AG04450 (cell line): ENCODE measurements around the gene MYO1F. TPM values are rescaled to one million over a fixed set of nuclear protein-coding genes. Genes with fewer than 3 reads are reported as not detected.

ENCODE experiments used
- CTCF ChIA-PET: fragments of 300-600, 350-600 bp; formaldehyde crosslinking; extraction: SDS; loops from one replicate; lab custom pipeline; 2022; ENCODE audit warnings: antibody characterized with exemption, inconsistent platforms; lab: Charles Lee
- POLR2A ChIA-PET: fragments of 350-600 bp; formaldehyde crosslinking; extraction: SDS; loops from one replicate; lab custom pipeline; 2021; ENCODE audit warnings: antibody characterized with exemption, inconsistent platforms; lab: Yijun Ruan, JAX
- DNase-seq: peaks from one replicate; pipeline ENCODE4 v3.0.0-alpha.2; 2011; ENCODE audit warnings: low read depth, low spot score
- H3K27ac ChIP-seq: one replicate; pipeline ENCODE4 v1.5.1; 2012; ENCODE audit warnings: low read depth, low read length, control low read depth
- H3K27me3 ChIP-seq: one replicate; pipeline ENCODE4 v1.6.0; 2012; ENCODE audit warnings: low read length; ENCODE audit not compliant: control insufficient read depth, insufficient read depth
- H3K4me3 ChIP-seq: 2 replicates; pipeline ENCODE4 v1.5.1; 2011; ENCODE audit warnings: mild to moderate bottlenecking, low read depth, low read length, control low read depth
- H3K9me3 ChIP-seq: 2 replicates; pipeline ENCODE4 v1.5.1; 2012; ENCODE audit warnings: low read length; ENCODE audit not compliant: control insufficient read depth, insufficient read depth
- CTCF ChIP-seq: IDR thresholded peaks from 2 replicates; pipeline ENCODE4 v1.5.1; 2011; ENCODE audit warnings: low read depth, low read length, control low read depth, inconsistent platforms
- polyA plus RNA-seq: library from polyadenylated mRNA; depleted of rRNA; stranded (reverse); fragments of >200 nt; gene quantifications from 2 replicates; pipeline ENCODE4 v1.2.3, GENCODE V29; 2011

The MYO1F gene
- polyA plus RNA-seq, 1 experiment, result 0.10 TPM

- TF ChIP-seq CTCF, result no peak
- peak; percentile 90 for DNase-seq
- Histone ChIP-seq H3K4me3 (peak overlapping the region; percentile 53), H3K27me3 (peaks cover 11% of the 10 kb centered on the region), H3K9me3 (peaks cover 14% of the 10 kb centered on the region), H3K27ac (no peak overlapping the region)
- ChIA-PET POLR2A (interaction anchor here (0.6 kb wide), 1 partner anchor 10 kb away, joined by 3 read pairs; no protein-coding TSS in a partner anchor), CTCF (interaction anchor here (1.0 to 5.8 kb wide), 4 partner anchors 12 to 49 kb away, joined by 5 to 88 read pairs (median 20); partner anchors contain the start of gene MYO1F)
These were observed 15.2 kb upstream of the MYO1F start for GRCh38 chr19:8592231-8593009.

GRCh38 chr19:8589177-8589714 is 12.0 kb upstream of the MYO1F start:
- peaks cover 11% of the 10 kb centered on the region for H3K9me3 ChIP-seq
- DNase-seq, result no peak
- CTCF ChIA-PET, result interaction anchor here (3.8 kb wide), 1 partner anchor 11 kb away, joined by 21 read pairs; the partner anchor contains the start of gene MYO1F
- POLR2A ChIA-PET, result interaction anchor here (0.6 kb wide), 1 partner anchor 1114 kb away, joined by 5 read pairs; no protein-coding TSS in a partner anchor
- H3K4me3 ChIP-seq, result no peak overlapping the region
- no peak for TF ChIP-seq CTCF
- no peak overlapping the region for H3K27ac ChIP-seq
- peaks cover 11% of the 10 kb centered on the region for H3K27me3 ChIP-seq

GRCh38 chr19:8585894-8586750 is 8.9 kb upstream of the MYO1F start:
- no peaks in the 10 kb centered on the region; the same call in 1 of the 2 replicates for H3K9me3 ChIP-seq
- ChIA-PET CTCF (interaction anchor here (1.1 to 3.8 kb wide), 2 partner anchors 8 to 172 kb away, joined by 3 to 21 read pairs; partner anchors contain the start of gene MYO1F), POLR2A (no interaction called here)
- TF ChIP-seq CTCF, result peak; percentile 54
- peaks cover 2% of the 10 kb centered on the region for H3K27me3 ChIP-seq
- H3K27ac ChIP-seq, result no peak overlapping the region
- H3K4me3 ChIP-seq, result no peak overlapping the region
- no peak for DNase-seq

- H3K9me3 ChIP-seq, result no peaks in the 10 kb centered on the region; the same call in 1 of the 2 replicates
- H3K27ac ChIP-seq, result no peak overlapping the region
- no peak overlapping the region for H3K4me3 ChIP-seq
- H3K27me3 ChIP-seq, result no peaks in the 10 kb centered on the region
- no peak for DNase-seq
- POLR2A ChIA-PET, result no interaction called here
- CTCF ChIA-PET, result interaction anchor here (1.1 to 3.8 kb wide), 2 partner anchors 7 to 171 kb away, joined by 3 to 21 read pairs; partner anchors contain the start of gene MYO1F
- TF ChIP-seq CTCF, result no peak
These were observed 8.0 kb upstream of the MYO1F start for GRCh38 chr19:8584965-8585893.
